ENCODE measurements around the gene EIF3L. TPM values are rescaled to one million over a fixed set of nuclear protein-coding genes. Genes with fewer than 3 reads are reported as not detected.

The EIF3L gene
- total and polyA plus RNA-seq, 2 of the 8 experiments (the other 6 are each of a cell fraction or from before 2014, with no cell fraction given) = 639 to 886 TPM

DNA sequence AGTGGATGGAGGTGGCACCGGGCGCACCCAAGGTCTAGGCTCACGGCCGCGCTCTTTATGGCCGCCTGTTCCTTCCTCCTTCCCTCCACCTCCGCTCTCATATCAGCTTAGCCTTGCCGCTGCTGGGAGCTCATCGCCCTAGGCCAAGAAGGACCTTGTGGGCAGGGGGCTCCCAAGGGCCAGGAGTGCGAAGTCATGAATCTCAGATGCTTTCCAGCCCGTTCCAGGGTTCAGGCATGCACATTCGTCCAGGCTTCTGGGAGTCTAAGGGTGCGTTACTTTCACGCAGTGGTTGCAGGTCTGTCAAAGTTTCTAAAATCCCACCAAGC is 30.1 kb upstream of the EIF3L start:
- Histone ChIP-seq H2BK5ac (ENCODE audit: low read depth, low read length) (peak overlapping the region; percentile 75; the same call in 1 of the 2 replicates), H2BK15ac (ENCODE audit: low read length) (peak overlapping the region; percentile 100; the same call in 1 of the 2 replicates), H3K79me2 (ENCODE audit: control insufficient read depth in 1 of 2, insufficient read depth in 2 of 2, low read length in 2 of 2) (no peaks in the 10 kb centered on the region), H3K27me3 (replicated peaks in 1 of 4; ENCODE audit: control insufficient read depth in 3 of 4, extremely low read depth in 1 of 4, insufficient read depth in 3 of 4, low read length in 3 of 4) (peaks cover under 1 to 30% (median 23%) of the 10 kb centered on the region in 4 experiments), H3K23ac (ENCODE audit: insufficient read length) (no peak overlapping the region), H3K4me2 (ENCODE audit: insufficient read depth in 1 of 2, low read depth in 2 of 2, low read length in 2 of 2) (peak overlapping the region; percentile 96 to 98), H3K9me3 (ENCODE audit: insufficient read depth in 2 of 2, low read depth in 1 of 2, low read length in 1 of 2) (no peaks in the 10 kb centered on the region), H3K9ac (replicated peaks in 1 of 4; ENCODE audit: extremely low read depth in 1 of 4, low read depth in 3 of 4, low read length in 3 of 4) (peak overlapping the region in 3 of 4 experiments; percentile 2 to 42 (median 35); a peak in 3 of 7 replicates), H2AFZ (ENCODE audit: low read length) (peak overlapping the region; percentile 43; the same call in 1 of the 2 replicates), H3K23me2 (ENCODE audit: low read depth, low read length) (peaks cover 10% of the 10 kb centered on the region), H3K56ac (replicated peaks; ENCODE audit: insufficient read length, low read depth, low read length) (no peak overlapping the region), H3K4me3 (ENCODE audit: extremely low read depth in 1 of 4, insufficient read depth in 2 of 4, low read depth in 3 of 4, low read length in 4 of 4) (peak overlapping the region; percentile 35 to 60 (median 46)), H3K14ac (ENCODE audit: insufficient read length) (no peak overlapping the region), H3K36me3 (ENCODE audit: control insufficient read depth in 2 of 4, insufficient read depth in 4 of 4, low read length in 3 of 4) (peaks cover 0 to 8% (median 3%) of the 10 kb centered on the region in 4 experiments; a peak in 3 of 8 replicates), H2AK5ac (ENCODE audit: low read depth, low read length) (0 out of 2 replicates have a peak overlapping the region, but pooled peaks have one; percentile 53), H3K27ac (ENCODE audit: low read depth, low read length) (no peak overlapping the region), H3K79me1 (ENCODE audit: low read depth, low read length) (no peaks in the 10 kb centered on the region), H3K4ac (replicated peaks; ENCODE audit: insufficient read length, low read depth, low read length) (peak overlapping the region; percentile 11), H3K4me1 (replicated peaks in 1 of 4; ENCODE audit: control insufficient read depth in 3 of 4, insufficient read depth in 4 of 4, low read length in 3 of 4) (peaks cover 5 to 33% (median 27%) of the 10 kb centered on the region in 4 experiments), H3K18ac (ENCODE audit: extremely low read depth, low read length) (peak overlapping the region; percentile 91), H4K5ac (ENCODE audit: insufficient read length, low read depth, low read length) (peak overlapping the region; percentile 8), H2BK12ac (ENCODE audit: low read depth, low read length) (peak overlapping the region; percentile 97; the same call in 1 of the 2 replicates), H4K20me1 (replicated peaks in 1 of 2; ENCODE audit: control insufficient read depth in 1 of 2, insufficient read depth in 2 of 2, low read length in 2 of 2) (peaks cover 0 to 1% of the 10 kb centered on the region in 2 experiments), H2BK20ac (ENCODE audit: low read length) (0 out of 2 replicates have a peak overlapping the region, but pooled peaks have one; percentile 61), H2BK120ac (replicated peaks; ENCODE audit: low read depth, low read length) (peak overlapping the region; percentile 59), H4K8ac (ENCODE audit: extremely low read depth, insufficient read depth, low read length) (peak overlapping the region; percentile 45), H4K91ac (replicated peaks; ENCODE audit: insufficient read length, low read length) (peak overlapping the region; percentile 48)
- CTCF ChIA-PET (ENCODE audit: partially characterized antibody) = interaction anchor here (0.6 to 7.7 kb wide), 14 partner anchors 11 to 201 kb away, joined by 3 to 80 read pairs (median 10); partner anchors contain the start of genes ANKRD54, EIF3L and GCAT
- WGBS, 2 experiments (ENCODE audit: extremely low coverage in 1 of 2, insufficient coverage in 1 of 2, insufficient read length in 1 of 2, insufficient replicate concordance in 2 of 2, low coverage in 1 of 2, low lambda C conversion rate in 2 of 2, missing lambda C conversion rate in 1 of 2) = 21% methylated on average over 14 of the region's 14 CpGs; no CpG with 5 or more reads in 1 of the 2 experiments
- FAIRE-seq (no peak), DNase-seq (ENCODE audit: low read depth in 1 of 2, low spot score in 2 of 2) (no peak)
- POLR2A ChIA-PET (ENCODE audit: partially characterized antibody) = interaction anchor here (0.8 to 6.2 kb wide), 11 partner anchors 8 to 362 kb away, joined by 3 to 142 read pairs (median 5); partner anchors contain the start of genes EIF3L, GCAT and PLA2G6
- peak; percentile 69 for TF ChIP-seq KDM4A (IDR thresholded peaks at IDR 0.05; ENCODE audit: low read depth, low read length, severe bottlenecking)
